Liver (tissue), 9 donors: ENCODE results near the gene EPHB2. TPM values are rescaled to one million over a fixed set of nuclear protein-coding genes. Genes with fewer than 3 reads are reported as not detected.

Source experiments
- DNase-seq: peaks from one replicate; pipeline ENCODE4 v3.0.0-alpha.2; 2017; ENCODE audit warnings: low spot score
- H3K27ac ChIP-seq, 2 donors: one replicate each; pipeline ENCODE4 v1.7.0; 2013; ENCODE audit warnings: inconsistent platforms in 2 of 2, low read length in 2 of 2, control low read depth in 1 of 2, low read depth in 1 of 2, mild to moderate bottlenecking in 1 of 2
- H3K27me3 ChIP-seq, 4 donors: one replicate each; pipeline versions ENCODE4 v1.6.1 to v1.7.0; 2013; ENCODE audit warnings: low read length in 3 of 4, inconsistent platforms in 1 of 4, mild to moderate bottlenecking in 1 of 4, moderate library complexity in 1 of 4; ENCODE audit not compliant: control insufficient read depth in 4 of 4, insufficient read depth in 4 of 4
- H3K36me3 ChIP-seq, 4 donors: one replicate each; pipeline versions ENCODE4 v1.6.1 to v1.7.0; 2013; ENCODE audit warnings: low read length in 3 of 4, mild to moderate bottlenecking in 3 of 4, low read depth in 1 of 4, moderate library complexity in 1 of 4; ENCODE audit not compliant: control insufficient read depth in 4 of 4, insufficient read depth in 3 of 4
- H3K4me1 ChIP-seq, 4 donors: one replicate each; pipeline versions ENCODE4 v1.6.1 to v1.7.0; 2013; ENCODE audit warnings: low read length in 3 of 4, mild to moderate bottlenecking in 3 of 4, moderate library complexity in 1 of 4; ENCODE audit not compliant: control insufficient read depth in 4 of 4, insufficient read depth in 4 of 4
- H3K4me3 ChIP-seq, 3 donors: one replicate each; pipeline versions ENCODE4 v1.6.1 to v1.7.0; 2013; ENCODE audit warnings: low read length in 3 of 3, control low read depth in 1 of 3, low read depth in 1 of 3, mild to moderate bottlenecking in 1 of 3
- H3K9ac ChIP-seq, 2 donors: one replicate each; pipeline ENCODE4 v1.7.0; 2013; ENCODE audit warnings: low read length in 2 of 2, mild to moderate bottlenecking in 2 of 2, moderate library complexity in 2 of 2, control low read depth in 1 of 2, low read depth in 1 of 2
- H3K9me3 ChIP-seq, 4 donors: one replicate each; pipeline versions ENCODE4 v1.6.1 to v1.7.0; 2013; ENCODE audit warnings: low read length in 3 of 4; ENCODE audit not compliant: control insufficient read depth in 4 of 4
- ATF3 ChIP-seq: IDR thresholded peaks from 2 replicates; pipeline ENCODE4 v1.6.1; 2016; ENCODE audit warnings: antibody characterized with exemption
- EGR1 ChIP-seq, 2 donors: IDR thresholded peaks; 2 replicates each; pipeline ENCODE4 v1.6.1; 2016 to 2018; ENCODE audit warnings: antibody characterized with exemption in 2 of 2, low read depth in 2 of 2
- FOXA1 ChIP-seq: IDR thresholded peaks from 2 replicates; pipeline ENCODE4 v1.6.1; 2016; ENCODE audit warnings: antibody characterized with exemption
- FOXA2 ChIP-seq: IDR thresholded peaks from 2 replicates; pipeline ENCODE4 v1.6.1; 2016; ENCODE audit warnings: antibody characterized with exemption
- GABPA ChIP-seq, 2 donors: IDR thresholded peaks in 1 of 2; conservative IDR thresholded peaks in 1 of 2; 2 replicates each; pipeline ENCODE4 v1.6.1; 2016; ENCODE audit warnings: antibody characterized with exemption in 2 of 2, mild to moderate bottlenecking in 1 of 2, moderate library complexity in 1 of 2
- HNF4A ChIP-seq, 2 donors: conservative IDR thresholded peaks; 2 replicates each; pipeline ENCODE4 v1.6.1; 2016; ENCODE audit warnings: antibody characterized with exemption in 2 of 2, mild to moderate bottlenecking in 2 of 2
- HNF4G ChIP-seq: IDR thresholded peaks from 2 replicates; pipeline ENCODE4 v1.6.1; 2016; ENCODE audit warnings: antibody characterized with exemption
- JUND ChIP-seq, 2 donors: IDR thresholded peaks; 2 replicates each; pipeline ENCODE4 v1.6.1; 2016; ENCODE audit warnings: antibody characterized with exemption in 2 of 2
- NR2F2 ChIP-seq: IDR thresholded peaks from 2 replicates; pipeline ENCODE4 v1.6.1; 2016; ENCODE audit warnings: antibody characterized with exemption
- RAD21 ChIP-seq, 2 donors: IDR thresholded peaks; 2 replicates each; pipeline ENCODE4 v1.6.1; 2016; ENCODE audit warnings: antibody characterized with exemption in 2 of 2, mild to moderate bottlenecking in 2 of 2
- RXRA ChIP-seq, 2 donors: IDR thresholded peaks; 2 replicates each; pipeline ENCODE4 v1.6.1; 2017 to 2018; ENCODE audit warnings: antibody characterized with exemption in 2 of 2, mild to moderate bottlenecking in 1 of 2
- SP1 ChIP-seq: IDR thresholded peaks from 2 replicates; pipeline ENCODE4 v1.6.1; 2018; ENCODE audit warnings: antibody characterized with exemption, mild to moderate bottlenecking
- TAF1 ChIP-seq: conservative IDR thresholded peaks from 2 replicates; pipeline ENCODE4 v1.6.1; 2016; ENCODE audit warnings: antibody characterized with exemption, mild to moderate bottlenecking
- YY1 ChIP-seq: IDR thresholded peaks from 2 replicates; pipeline ENCODE4 v1.6.1; 2016; ENCODE audit warnings: antibody characterized with exemption, mild to moderate bottlenecking
- ZBTB33 ChIP-seq: IDR thresholded peaks from 2 replicates; pipeline ENCODE4 v1.6.1; 2016; ENCODE audit warnings: antibody characterized with exemption
- WGBS: extraction: QIAGEN DNeasy Blood & Tissue Kit; methylation state at CpG from one replicate; pipeline ENCODE4 v1.1.7; 2013; 5-methylcytosine and 5-hydroxymethylcytosine counted together
- polyA plus RNA-seq, 2 donors: library from polyadenylated mRNA; stranded (reverse) in 1 of 2; unstranded in 1 of 2; fragments of 200-250 nt in 1 of 2; fragments of >200 nt in 1 of 2; fragmentation: Nextera tagmentation in 1 of 2; extraction: Ambion mirVana in 1 of 2; gene quantifications; one replicate each; pipeline versions ENCODE4 v1.2.1 to v1.2.3, GENCODE V29; 2013 to 2015
- total RNA-seq, 2 donors: library from RNA; depleted of rRNA; stranded (reverse); fragments of >200 nt; gene quantifications; one replicate each; pipeline ENCODE4 v1.2.3, GENCODE V29; 2014
- TF ChIP-seq, protein P1 (sequence below): fragments of 150-350 bp; IDR thresholded peaks from 2 replicates; pipeline ENCODE4 v1.5.1; 2017; ENCODE audit warnings: improper control_type of control experiment, low read depth, low read length; ENCODE audit not compliant: missing input control
- TF ChIP-seq, protein P2 (sequence below): IDR thresholded peaks from 2 replicates; pipeline ENCODE4 v1.6.1; 2016; ENCODE audit warnings: antibody characterized with exemption
- TF ChIP-seq, protein P3 (sequence below): IDR thresholded peaks from 2 replicates; pipeline ENCODE4 v1.6.1; 2016; ENCODE audit warnings: antibody characterized with exemption, mild to moderate bottlenecking
- donor health status: healthy.
- donor health status: healthy.
- donor health status: healthy.
- donor health status: healthy.
- donor health status: healthy.

The EPHB2 gene
- total and polyA plus RNA-seq, 4 donors = 0.07 to 1.0 (median 0.38) TPM

- TF ChIP-seq NR2F2 (no peak), HNF4A (conservative IDR thresholded peaks at IDR 0.05) (no peak), SP1 (no peak)
- TF ChIP-seq, protein P1, sequence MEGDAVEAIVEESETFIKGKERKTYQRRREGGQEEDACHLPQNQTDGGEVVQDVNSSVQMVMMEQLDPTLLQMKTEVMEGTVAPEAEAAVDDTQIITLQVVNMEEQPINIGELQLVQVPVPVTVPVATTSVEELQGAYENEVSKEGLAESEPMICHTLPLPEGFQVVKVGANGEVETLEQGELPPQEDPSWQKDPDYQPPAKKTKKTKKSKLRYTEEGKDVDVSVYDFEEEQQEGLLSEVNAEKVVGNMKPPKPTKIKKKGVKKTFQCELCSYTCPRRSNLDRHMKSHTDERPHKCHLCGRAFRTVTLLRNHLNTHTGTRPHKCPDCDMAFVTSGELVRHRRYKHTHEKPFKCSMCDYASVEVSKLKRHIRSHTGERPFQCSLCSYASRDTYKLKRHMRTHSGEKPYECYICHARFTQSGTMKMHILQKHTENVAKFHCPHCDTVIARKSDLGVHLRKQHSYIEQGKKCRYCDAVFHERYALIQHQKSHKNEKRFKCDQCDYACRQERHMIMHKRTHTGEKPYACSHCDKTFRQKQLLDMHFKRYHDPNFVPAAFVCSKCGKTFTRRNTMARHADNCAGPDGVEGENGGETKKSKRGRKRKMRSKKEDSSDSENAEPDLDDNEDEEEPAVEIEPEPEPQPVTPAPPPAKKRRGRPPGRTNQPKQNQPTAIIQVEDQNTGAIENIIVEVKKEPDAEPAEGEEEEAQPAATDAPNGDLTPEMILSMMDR = no peak
- WGBS = 82% methylated on average over 4 of the region's 4 CpGs
- Histone ChIP-seq H3K9me3 (no peaks in the 10 kb centered on the region), H3K27ac (no peak overlapping the region), H3K27me3 (no peaks in the 10 kb centered on the region), H3K9ac (no peak overlapping the region), H3K4me3 (no peak overlapping the region), H3K4me1 (peaks cover 4 to 17% (median 16%) of the 10 kb centered on the region in 4 donors), H3K36me3 (no peaks in the 10 kb centered on the region)
- DNase-seq = no peak
These were observed 115.0 kb downstream of the EPHB2 start for GRCh38 chr1:22825486-22826189.

DNA sequence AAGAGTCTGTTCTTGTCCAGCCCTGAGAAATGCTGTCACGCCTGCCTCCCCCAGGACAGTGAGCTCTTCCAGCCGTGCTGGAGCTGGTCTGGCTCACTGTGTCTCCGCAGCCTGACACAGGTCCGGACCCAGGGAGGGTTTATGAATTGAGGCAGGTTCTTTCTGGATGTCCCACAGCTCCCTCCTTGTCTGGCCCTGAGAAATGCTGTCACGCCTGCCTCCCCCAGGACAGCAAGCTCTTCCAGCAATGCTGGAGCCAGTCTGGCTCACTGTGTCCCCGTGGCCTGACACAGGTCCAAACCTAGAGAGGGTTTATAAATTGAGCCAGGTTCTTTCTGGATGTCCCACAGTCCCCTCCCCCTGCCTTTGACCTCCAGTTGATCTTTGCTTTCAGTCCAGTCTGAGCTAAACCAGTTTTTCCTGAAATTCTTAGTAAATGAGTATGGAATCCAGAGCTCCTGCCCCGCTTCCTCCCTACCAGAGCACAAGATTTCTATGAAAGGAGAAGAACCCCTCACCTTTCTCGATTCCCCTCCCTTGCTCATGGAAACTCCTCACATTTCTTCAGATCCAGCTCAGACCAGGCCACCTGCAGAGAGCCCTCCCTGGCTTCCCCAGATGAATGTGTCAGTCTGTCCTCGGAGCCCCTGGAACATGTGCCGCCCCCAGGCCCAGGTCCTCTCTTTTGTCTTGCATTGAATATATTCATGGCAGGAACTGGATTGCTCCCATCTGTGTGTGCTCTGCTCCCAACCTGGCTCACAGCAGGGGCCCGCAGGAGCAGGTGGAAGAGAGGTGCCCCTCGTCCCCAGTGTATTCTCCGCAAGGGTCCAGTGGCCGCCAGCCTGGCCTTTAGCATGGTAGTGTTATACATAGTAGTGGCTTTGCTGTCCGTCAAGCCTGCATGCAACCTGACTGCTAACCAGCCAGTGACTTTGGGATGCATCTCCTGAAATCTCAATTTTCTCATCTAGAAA lies 116.3 kb downstream of the EPHB2 start:
- Histone ChIP-seq H3K36me3 (no peaks in the 10 kb centered on the region), H3K27me3 (no peaks in the 10 kb centered on the region), H3K4me1 (peaks cover 4 to 17% (median 16%) of the 10 kb centered on the region in 4 donors), H3K27ac (no peak overlapping the region), H3K4me3 (no peak overlapping the region), H3K9ac (no peak overlapping the region), H3K9me3 (no peaks in the 10 kb centered on the region)
- WGBS = 76% methylated on average over 15 of the region's 15 CpGs
- DNase-seq = no peak
- TF ChIP-seq GABPA (IDR thresholded peaks at IDR 0.05 in 1 of 2, conservative IDR thresholded peaks at IDR 0.05 in 1 of 2) (no peak), FOXA2 (no peak), NR2F2 (peak; percentile 73), RXRA (IDR thresholded peaks at IDR 0.05) (peak; percentile 81 to 90), YY1 (peak; percentile 50), HNF4A (conservative IDR thresholded peaks at IDR 0.05) (peak; percentile 30 to 66), TAF1 (no peak), RAD21 (IDR thresholded peaks at IDR 0.05) (no peak), SP1 (peak; percentile 83), HNF4G (no peak), JUND (IDR thresholded peaks at IDR 0.05) (peak in 1 of 2 donors; percentile 32), ATF3 (no peak), EGR1 (IDR thresholded peaks at IDR 0.05; ENCODE audit: low read depth in 2 of 2) (no peak), FOXA1 (no peak), ZBTB33 (no peak)
- TF ChIP-seq, protein P2, sequence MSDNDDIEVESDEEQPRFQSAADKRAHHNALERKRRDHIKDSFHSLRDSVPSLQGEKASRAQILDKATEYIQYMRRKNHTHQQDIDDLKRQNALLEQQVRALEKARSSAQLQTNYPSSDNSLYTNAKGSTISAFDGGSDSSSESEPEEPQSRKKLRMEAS = no peak
- TF ChIP-seq, protein P1 = no peak
- TF ChIP-seq, protein P3, sequence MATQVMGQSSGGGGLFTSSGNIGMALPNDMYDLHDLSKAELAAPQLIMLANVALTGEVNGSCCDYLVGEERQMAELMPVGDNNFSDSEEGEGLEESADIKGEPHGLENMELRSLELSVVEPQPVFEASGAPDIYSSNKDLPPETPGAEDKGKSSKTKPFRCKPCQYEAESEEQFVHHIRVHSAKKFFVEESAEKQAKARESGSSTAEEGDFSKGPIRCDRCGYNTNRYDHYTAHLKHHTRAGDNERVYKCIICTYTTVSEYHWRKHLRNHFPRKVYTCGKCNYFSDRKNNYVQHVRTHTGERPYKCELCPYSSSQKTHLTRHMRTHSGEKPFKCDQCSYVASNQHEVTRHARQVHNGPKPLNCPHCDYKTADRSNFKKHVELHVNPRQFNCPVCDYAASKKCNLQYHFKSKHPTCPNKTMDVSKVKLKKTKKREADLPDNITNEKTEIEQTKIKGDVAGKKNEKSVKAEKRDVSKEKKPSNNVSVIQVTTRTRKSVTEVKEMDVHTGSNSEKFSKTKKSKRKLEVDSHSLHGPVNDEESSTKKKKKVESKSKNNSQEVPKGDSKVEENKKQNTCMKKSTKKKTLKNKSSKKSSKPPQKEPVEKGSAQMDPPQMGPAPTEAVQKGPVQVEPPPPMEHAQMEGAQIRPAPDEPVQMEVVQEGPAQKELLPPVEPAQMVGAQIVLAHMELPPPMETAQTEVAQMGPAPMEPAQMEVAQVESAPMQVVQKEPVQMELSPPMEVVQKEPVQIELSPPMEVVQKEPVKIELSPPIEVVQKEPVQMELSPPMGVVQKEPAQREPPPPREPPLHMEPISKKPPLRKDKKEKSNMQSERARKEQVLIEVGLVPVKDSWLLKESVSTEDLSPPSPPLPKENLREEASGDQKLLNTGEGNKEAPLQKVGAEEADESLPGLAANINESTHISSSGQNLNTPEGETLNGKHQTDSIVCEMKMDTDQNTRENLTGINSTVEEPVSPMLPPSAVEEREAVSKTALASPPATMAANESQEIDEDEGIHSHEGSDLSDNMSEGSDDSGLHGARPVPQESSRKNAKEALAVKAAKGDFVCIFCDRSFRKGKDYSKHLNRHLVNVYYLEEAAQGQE = peak; percentile 55
